Mesodermal cell (in vitro differentiated cells): ENCODE data around the gene CORO2B.

Experiments used
- H3K27ac ChIP-seq: 2 replicates; pipeline ENCODE4 v1.7.0; 2013; ENCODE audit warnings: mild to moderate bottlenecking, low read depth, low read length, moderate library complexity; ENCODE audit not compliant: severe bottlenecking
- H3K36me3 ChIP-seq: 2 replicates; pipeline ENCODE4 v1.7.1; 2013; ENCODE audit warnings: mild to moderate bottlenecking, low read length, moderate library complexity; ENCODE audit not compliant: control insufficient read depth, insufficient read depth
- H3K4me1 ChIP-seq: one replicate; pipeline ENCODE4 v1.7.1; 2013; ENCODE audit warnings: mild to moderate bottlenecking, low read length; ENCODE audit not compliant: insufficient read depth, control insufficient read depth, poor library complexity, severe bottlenecking
- H3K4me3 ChIP-seq: 2 replicates; pipeline ENCODE4 v1.7.0; 2013; ENCODE audit warnings: low read length, control low read depth, mild to moderate bottlenecking; ENCODE audit not compliant: insufficient read depth, poor library complexity, severe bottlenecking; ENCODE audit errors: extremely low read depth
- H3K9me3 ChIP-seq: 2 replicates; pipeline ENCODE4 v1.7.1; 2013; ENCODE audit warnings: mild to moderate bottlenecking, low read length, moderate library complexity; ENCODE audit not compliant: control insufficient read depth
- WGBS, 2 experiments: methylation state at CpG; one replicate each; pipeline ENCODE4 v1.1.5; 2013; ENCODE audit warnings: missing lambda C conversion rate in 2 of 2; ENCODE audit not compliant: insufficient coverage in 2 of 2; 5-methylcytosine and 5-hydroxymethylcytosine counted together

CORO2B gene

GRCh38 chr15:68620721-68621527 is 42.1 kb downstream of the CORO2B start:
- H3K4me1 ChIP-seq, result peaks cover 12% of the 10 kb centered on the region
- WGBS, 2 experiments, result 88 to 91% methylated on average over 16 to 19 of the region's 19 CpGs
- H3K9me3 ChIP-seq, result no peaks in the 10 kb centered on the region
- H3K27ac ChIP-seq, result no peak overlapping the region
- H3K4me3 ChIP-seq, result no peak overlapping the region
- no peaks in the 10 kb centered on the region for H3K36me3 ChIP-seq

GRCh38 chr15:68621535-68621934 is 42.7 kb downstream of the CORO2B start:
- WGBS, 2 experiments, result 88 to 100% methylated on average over 1 of the region's 1 CpG
- no peak overlapping the region for H3K27ac ChIP-seq

GRCh38 chr15:68623301-68623892 is 44.6 kb downstream of the CORO2B start:
- 80 to 88% methylated on average over 7 to 9 of the region's 13 CpGs for WGBS, 2 experiments
- Histone ChIP-seq H3K4me1 (peaks cover 19% of the 10 kb centered on the region), H3K27ac (no peak overlapping the region)

More at GRCh38 chr15:68621535-68621934, 42.7 kb downstream of the CORO2B start:
- Histone ChIP-seq H3K4me3 (no peak overlapping the region), H3K4me1 (peaks cover 15% of the 10 kb centered on the region), H3K36me3 (no peaks in the 10 kb centered on the region), H3K9me3 (no peaks in the 10 kb centered on the region)

DNA sequence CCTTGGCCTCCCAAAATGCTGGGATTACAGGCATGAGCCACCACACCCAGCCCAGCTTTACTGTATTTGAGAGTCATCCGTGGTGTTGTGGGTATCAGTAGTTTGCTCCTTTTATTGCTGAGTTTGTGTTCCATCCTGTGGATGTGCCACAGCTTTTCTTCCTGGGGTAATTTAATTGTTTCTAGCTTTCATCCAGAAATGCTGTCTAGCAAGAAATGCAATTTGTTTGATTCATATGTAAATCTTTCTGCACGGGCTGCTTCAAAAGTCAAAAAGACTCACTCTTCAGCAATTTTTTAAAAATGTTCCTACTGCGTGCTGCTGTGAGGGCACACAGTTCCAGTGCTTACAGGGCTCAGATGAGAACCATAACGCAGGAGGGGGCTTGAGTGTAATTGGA is 47.1 kb downstream of the CORO2B start:
- WGBS, 2 experiments, result 65 to 100% methylated on average over 1 to 4 of the region's 4 CpGs
- H3K36me3 ChIP-seq, result no peaks in the 10 kb centered on the region
- H3K27ac ChIP-seq, result no peak overlapping the region
- peaks cover 11% of the 10 kb centered on the region for H3K4me1 ChIP-seq
- no peaks in the 10 kb centered on the region for H3K9me3 ChIP-seq
- no peak overlapping the region for H3K4me3 ChIP-seq

More at GRCh38 chr15:68623301-68623892, 44.6 kb downstream of the CORO2B start:
- Histone ChIP-seq H3K36me3 (no peaks in the 10 kb centered on the region), H3K4me3 (no peak overlapping the region), H3K9me3 (no peaks in the 10 kb centered on the region)

DNA sequence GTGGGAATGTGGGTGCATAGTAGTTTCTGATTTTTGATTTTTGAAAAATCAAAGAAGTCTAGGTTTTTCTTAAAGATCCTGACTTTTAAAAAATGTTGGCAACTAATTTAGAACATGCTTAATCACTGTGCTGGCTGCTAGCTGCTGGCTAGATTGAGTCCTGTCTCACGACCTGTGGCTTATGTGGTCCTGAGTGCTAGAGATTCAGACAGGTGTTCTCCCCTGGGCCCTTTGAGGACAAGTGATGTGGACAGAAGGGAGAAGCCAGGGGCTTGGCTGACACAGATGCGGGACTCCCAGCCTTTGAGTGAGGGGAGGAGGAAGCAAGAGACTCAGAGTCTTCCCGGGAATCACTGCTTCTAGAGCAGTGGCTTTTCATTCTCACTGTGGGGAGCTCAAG is 47.5 kb downstream of the CORO2B start:
- peaks cover 11% of the 10 kb centered on the region for H3K4me1 ChIP-seq
- H3K4me3 ChIP-seq, result no peak overlapping the region
- WGBS, 2 experiments, result 79 to 82% methylated on average over 3 of the region's 3 CpGs
- no peaks in the 10 kb centered on the region for H3K9me3 ChIP-seq
- no peak overlapping the region for H3K27ac ChIP-seq
- no peaks in the 10 kb centered on the region for H3K36me3 ChIP-seq

DNA sequence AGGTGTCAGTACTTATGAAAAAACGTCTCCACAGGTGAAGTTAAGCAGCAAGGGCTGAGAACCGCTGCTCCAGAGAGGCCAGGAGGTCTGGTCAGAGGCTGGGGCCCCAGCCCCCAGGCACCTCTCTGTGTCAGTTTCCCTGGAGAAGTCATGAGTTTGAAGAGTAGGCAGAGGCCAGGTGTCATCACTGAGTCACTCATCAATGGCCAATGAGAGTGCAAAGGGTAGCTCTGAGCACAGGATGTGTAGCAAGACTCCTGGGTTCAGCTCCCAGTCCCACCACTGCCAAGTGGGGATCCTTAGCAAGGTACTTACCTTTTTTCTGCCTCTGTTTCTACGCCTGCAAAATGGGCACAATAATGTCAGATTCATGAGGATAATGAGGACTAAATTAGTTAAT is 47.9 kb downstream of the CORO2B start:
- H3K4me1 ChIP-seq, result peaks cover 14% of the 10 kb centered on the region
- no peak overlapping the region for H3K27ac ChIP-seq
- H3K36me3 ChIP-seq, result no peaks in the 10 kb centered on the region
- no peaks in the 10 kb centered on the region for H3K9me3 ChIP-seq
- no peak overlapping the region for H3K4me3 ChIP-seq
- WGBS, 2 experiments, result 78 to 83% methylated on average over 2 of the region's 3 CpGs

DNA sequence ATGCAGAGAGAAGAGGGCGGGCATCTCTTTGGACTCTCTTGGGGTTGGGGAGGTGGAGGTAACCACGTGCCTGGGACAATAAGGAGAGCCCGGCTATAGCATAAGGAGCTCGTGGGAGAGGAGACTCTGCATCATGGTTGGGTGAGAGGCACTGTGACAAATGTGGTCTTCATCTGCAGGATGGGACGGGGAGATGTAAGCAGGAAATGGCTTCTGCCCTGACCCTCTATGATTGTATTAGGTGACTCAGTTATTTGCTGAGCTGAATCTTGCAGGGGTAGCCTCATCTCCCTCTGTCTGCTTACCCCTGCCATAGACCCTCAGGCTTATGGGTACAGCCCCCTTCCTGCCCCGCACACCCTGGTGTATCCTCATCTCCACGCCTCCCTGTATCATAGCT is 48.7 kb downstream of the CORO2B start:
- H3K4me3 ChIP-seq, result no peak overlapping the region
- WGBS, 2 experiments, result 93 to 96% methylated on average over 4 to 5 of the region's 7 CpGs
- H3K4me1 ChIP-seq, result peaks cover 18% of the 10 kb centered on the region
- H3K36me3 ChIP-seq, result no peaks in the 10 kb centered on the region
- H3K9me3 ChIP-seq, result no peaks in the 10 kb centered on the region
- H3K27ac ChIP-seq, result no peak overlapping the region

DNA sequence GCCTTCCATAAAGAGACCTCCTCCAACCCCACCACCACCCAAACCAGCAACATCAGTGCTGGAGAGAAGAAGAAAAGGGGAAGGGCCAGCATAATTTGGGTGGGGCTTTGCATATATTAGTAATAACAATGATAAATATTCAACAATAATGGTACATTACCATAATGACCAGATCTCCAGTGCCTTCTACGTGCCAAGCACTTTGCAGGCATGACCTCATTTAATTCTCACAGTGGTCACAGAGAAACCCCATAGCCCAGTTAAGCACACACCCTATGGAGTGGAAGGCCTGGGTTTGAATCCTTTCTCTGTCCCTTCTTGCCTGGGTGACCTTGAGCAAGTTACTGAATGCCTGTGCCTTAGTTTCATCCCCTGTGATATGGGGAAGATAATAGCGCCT is 49.2 kb downstream of the CORO2B start:
- Histone ChIP-seq H3K4me1 (peaks cover 20% of the 10 kb centered on the region), H3K9me3 (no peaks in the 10 kb centered on the region), H3K36me3 (no peaks in the 10 kb centered on the region), H3K27ac (no peak overlapping the region), H3K4me3 (no peak overlapping the region)
- WGBS, 2 experiments, result 100% methylated on average over 1 to 2 of the region's 2 CpGs

- H3K9me3 ChIP-seq, result no peaks in the 10 kb centered on the region
- H3K4me1 ChIP-seq, result peaks cover 24% of the 10 kb centered on the region
- no peak overlapping the region for H3K4me3 ChIP-seq
- H3K27ac ChIP-seq, result no peak overlapping the region
- WGBS, 2 experiments, result 91 to 95% methylated on average over 5 of the region's 8 CpGs
- H3K36me3 ChIP-seq, result no peaks in the 10 kb centered on the region
Measured at GRCh38 chr15:68629519-68630210, 50.9 kb downstream of the CORO2B start.

DNA sequence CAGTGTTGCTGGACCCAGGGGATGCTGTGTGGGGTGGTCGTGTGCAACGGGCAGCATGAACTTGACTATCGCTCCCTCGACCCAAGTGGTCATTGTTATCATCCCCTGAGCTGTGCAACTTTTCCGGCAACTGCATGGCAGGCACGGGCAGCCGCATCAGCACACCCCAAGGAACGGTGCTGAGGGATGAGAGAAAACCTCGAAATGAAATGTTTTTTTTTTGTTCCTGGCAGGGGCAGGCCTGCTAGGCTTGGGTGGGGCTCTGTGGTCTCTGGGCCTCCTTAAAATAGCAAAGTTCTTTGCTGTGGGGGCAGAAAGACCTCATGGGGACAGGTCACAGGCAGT is 51.4 kb downstream of the CORO2B start:
- Histone ChIP-seq H3K36me3 (no peaks in the 10 kb centered on the region), H3K4me1 (peaks cover 24% of the 10 kb centered on the region), H3K9me3 (no peaks in the 10 kb centered on the region), H3K4me3 (no peak overlapping the region), H3K27ac (no peak overlapping the region)
- 96 to 99% methylated on average over 9 of the region's 9 CpGs for WGBS, 2 experiments
